ENCODE data around the gene RSPO3.

GRCh38 chr6:127173156-127173940 lies 54.9 kb downstream of the RSPO3 start:
- TF ChIP-seq EZH2phosphoT487 (IDR thresholded peaks at IDR 0.05; ENCODE audit: insufficient read depth, low read depth) (no peak), EZH2 (IDR thresholded peaks at IDR 0.05; ENCODE audit: insufficient read depth, poor library complexity, severe bottlenecking) (no peak)

Data from GM23248 (cell line).